GM18873 (cell line): ENCODE measurements around the gene SLC44A2.
A peak's percentile ranks its signal among the peaks of the same experiment; 100 is the strongest.
"Not testable (repeated sequence)": the region's sequence is repeated elsewhere in the genome, so short reads cannot be mapped to it uniquely, and the experiment has no call there.

Source experiments
- ATAC-seq: cut with Tn5 transposase; IDR thresholded peaks from one replicate; pipeline ENCODE4 v1.9.1; 2021; ENCODE audit warnings: mild to moderate bottlenecking, moderate library complexity, moderate number of reproducible peaks; ENCODE audit not compliant: unreplicated experiment, low FRiP score

The SLC44A2 gene

DNA sequence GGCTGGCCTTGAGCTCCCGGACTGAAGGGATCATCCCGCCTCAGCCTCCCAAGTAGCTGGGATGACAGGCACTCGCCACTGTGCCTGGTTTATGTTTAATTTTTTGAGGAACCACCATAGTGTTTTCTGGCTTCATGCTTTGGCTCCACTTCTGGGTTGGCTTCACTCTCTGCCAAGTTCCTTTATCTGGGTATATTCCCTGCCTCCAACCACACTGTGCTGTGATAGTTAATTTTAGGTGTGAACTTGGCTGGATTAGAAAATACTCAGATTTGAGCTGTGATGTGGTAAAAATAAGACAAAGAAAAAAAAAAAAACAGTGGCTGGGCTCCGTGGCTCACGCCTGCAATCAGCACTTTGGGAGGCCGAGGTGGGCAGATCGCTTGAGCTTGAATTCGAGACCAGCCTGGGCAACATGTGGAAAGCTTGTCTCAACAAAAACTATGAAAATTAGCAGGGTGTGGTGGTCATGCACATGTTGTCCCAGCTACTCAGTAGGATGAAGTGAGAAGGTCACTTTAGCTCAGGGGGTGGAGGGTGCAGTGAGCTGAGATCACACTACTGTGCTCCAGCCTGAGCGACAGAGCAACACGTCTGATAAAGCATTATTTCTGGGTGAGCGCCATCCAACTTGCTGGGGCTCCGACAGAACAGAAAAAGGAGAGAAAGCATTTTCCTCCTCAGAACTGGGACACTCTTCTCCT, 21.3 kb downstream of the SLC44A2 start:
- ATAC-seq = no peak

DNA sequence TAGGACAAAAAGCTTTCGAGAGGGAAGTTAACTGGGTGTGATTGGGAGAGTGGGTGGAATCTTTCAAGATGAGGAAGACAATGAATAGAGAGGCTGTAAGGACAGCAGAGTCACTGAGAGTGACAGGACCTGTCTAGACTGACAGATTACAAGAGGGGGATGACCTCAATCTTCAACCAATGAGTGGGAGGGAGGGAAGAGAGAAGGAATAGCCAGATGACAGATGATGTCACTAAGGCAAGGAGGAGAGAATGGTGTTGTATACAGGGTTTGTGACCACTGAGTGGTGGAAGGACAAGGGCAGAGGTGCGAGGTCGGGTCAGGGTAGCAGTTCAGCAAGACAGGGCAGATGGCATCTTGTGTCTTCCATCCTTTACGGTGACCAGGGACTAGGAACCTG, 23.0 kb downstream of the SLC44A2 start:
- no peak for ATAC-seq

DNA sequence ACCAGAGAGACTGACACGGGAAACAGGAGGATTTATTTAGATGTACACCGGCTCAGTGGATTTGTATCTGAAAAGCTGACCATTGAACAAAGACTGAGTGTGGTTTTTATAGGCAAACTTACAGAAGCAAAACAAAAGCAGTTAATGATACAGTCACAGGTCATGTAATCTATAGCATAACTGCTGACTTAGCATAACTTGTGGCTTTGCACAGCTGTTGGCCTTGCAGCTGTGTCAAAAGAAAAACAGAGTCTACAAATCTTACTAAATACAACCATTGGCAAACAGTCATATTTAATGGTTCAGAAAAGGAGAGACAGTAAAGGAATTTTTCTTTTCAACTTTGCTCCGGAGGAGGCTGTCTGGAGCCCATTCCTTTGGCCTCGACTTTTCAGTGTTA, 26.5 kb downstream of the SLC44A2 start:
- no peak for ATAC-seq

DNA sequence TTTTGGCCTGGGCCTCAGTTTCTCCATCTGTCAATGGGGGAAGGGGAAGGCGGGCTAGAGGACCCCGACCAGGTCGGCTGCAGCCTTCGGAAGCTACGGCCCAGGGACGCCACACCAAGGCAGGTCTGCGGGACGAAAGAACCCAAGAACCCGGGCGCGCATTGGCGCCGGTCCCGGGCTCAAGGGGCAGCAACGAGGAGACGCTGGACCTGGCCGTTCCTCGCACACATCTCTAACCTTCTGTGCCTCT, 28.1 kb downstream of the SLC44A2 start:
- ATAC-seq = no peak

DNA sequence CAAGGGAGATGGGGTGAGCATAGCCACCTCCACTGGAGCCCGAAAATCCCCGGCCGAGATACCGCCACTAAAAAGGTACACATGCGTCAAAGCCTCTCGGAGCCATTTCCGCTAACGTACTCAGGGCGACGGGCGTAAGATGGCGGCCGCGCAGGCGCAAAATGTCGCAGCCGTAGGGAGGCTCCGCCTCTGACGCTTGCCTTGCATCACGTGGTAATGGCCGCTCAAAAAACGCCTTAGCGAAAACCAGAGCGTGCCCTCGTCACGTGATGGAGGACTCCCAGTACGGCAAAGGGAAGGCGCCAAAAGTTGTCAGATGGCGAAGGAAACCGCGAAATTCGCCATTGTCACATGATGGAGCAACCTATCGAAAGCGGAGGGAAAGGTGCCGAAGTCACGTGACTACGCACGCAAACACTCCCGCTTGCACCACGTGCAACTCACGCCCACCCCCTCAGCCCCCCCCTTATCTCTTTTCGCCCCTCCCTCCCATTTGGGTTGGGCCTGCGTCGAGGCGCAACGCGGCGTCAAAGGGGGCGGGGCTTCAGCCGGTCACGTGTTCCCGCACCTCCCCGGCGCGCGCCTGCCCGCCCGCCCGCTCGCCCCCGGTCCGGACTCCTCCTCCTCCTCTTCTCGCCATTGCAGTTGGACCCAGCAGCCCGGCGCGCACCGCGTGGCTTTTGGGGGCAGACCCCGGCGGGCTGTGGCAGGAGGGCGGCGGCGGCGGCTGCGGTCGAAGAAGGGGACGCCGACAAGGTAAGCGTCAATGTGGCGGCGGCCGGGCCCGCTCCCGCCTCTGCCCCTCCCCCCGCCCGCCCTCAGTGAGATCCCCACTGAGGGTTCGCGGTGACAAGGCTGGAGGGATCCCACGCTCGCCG, 28.6 kb downstream of the SLC44A2 start, which contains the start of gene ILF3:
Gene ILF3, plus strand, starts transcription at position 615 of the 878 bp plus-strand sequence. CDS start 16,260 bp downstream, outside the sequence.
- peak; percentile 73 for ATAC-seq

DNA sequence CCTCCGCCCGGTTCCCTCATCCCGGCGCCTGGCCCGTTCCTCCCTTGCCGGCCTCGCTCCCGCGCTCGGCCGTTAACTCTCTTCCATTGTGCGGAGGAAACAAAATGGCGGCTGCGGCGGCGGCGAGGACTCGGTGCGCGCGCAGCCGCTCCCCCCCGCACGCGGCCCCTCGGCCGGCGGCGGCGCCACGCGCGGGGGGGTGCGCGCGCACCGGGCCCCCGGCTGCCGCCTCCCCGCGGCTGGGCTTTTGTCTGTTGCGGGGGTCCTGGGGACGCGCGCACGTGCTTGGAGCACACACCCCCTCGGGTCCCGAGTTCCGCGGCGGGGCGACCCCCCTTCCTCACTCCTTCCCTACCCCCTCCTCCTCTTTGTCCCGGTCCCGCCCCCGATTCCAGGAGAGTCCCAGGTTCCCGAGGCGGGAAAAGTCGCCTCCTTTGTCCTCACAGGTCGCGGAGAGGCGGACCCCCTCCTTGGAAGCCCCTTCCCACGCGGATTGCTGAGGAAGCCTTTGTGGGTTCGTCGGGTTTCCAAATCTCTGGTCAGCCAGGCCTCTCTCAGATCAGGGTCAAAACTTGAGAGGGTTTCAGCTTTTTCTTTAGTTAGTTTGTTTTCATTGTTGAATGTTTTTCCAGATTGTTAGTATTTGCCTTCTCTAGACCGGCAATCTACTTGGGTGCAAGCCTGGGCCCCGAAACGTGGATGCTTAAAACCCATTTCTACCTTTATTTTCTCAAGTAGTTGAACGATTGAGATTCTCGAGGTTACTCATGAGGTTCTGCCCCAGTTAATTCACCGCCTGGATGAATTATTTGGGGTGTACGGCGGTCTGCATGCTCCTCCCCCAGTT, 29.5 kb downstream of the SLC44A2 start:
- ATAC-seq = no peak

DNA sequence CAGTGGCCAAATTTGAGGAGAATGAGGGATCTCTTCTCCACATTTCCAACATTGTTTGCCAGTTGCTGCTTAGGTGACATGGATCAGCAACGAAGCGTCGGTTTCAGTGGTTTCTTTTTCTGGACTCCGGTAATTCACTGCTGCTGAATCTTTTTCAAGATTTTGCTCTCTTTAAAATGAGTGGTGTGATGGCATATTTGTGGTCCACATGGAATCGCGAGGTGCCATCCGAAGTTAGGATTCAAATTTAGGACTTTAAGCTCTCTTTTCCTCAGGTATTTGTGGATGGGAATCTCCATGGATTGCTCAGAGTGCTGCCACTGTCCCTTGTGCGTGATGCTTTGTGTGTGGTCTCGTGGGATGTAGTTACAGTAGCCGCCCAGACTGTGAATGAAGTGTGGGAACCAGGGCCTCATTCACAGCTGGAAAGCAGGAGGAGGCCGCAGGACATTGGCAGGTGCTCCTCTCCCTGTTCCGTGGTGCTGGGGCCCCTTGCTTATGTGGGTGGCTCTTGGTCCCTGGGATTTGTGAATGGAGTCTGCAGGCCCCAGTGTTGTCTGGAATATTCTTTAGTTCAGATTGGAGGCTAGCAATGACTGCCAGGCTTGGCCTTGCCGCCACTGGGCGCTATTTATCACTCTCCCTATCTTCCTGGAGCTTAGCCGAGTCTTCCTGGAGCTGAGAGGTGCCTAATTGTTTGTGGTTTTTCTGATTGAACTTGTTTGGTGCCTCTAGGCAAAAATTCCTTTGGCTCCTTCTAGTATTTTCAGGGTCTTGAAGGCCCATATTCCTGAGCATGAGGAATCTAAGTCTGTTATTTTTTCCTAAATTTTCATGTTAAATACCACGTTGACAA, 30.3 kb downstream of the SLC44A2 start:
- no peak for ATAC-seq

DNA sequence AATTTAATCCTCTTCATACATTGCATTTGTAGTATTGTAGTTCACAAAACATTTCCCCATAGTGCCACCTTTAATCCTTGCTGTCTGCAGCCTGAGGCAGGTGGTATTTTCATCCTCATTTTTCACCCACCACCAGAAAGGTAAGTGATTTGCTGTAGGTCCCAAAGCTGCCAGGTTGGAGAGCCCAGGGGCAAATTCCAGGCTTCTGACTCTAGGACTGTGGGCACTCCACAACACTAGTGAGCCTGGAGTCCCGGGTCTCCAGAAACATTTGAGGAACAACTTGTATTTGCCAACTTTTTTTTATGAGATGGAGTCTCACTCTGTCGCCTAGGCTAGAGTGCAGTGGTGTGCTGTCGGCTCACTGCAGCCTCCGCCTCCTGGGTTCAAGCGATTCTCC, 35.0 kb downstream of the SLC44A2 start:
- ATAC-seq = no peak

DNA sequence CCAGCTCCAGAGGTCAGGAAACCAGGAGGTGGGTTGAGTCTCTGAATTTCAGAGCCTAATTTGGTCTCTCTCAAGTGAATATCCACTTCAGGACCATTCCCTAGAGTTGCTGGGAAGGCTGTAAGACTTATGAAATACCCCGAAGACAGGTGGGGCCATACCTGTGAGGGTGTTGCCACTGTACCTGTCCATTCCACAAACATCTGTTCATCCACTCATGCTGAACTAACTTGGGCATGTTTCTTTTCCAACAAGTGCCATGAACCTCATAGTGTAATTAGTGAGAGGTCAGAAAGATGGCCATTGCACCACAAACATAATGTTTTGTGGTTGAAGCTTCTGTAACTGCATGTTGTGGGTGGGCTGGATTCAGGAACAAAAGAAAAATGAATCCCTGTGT, 36.6 kb downstream of the SLC44A2 start:
- no peak for ATAC-seq

DNA sequence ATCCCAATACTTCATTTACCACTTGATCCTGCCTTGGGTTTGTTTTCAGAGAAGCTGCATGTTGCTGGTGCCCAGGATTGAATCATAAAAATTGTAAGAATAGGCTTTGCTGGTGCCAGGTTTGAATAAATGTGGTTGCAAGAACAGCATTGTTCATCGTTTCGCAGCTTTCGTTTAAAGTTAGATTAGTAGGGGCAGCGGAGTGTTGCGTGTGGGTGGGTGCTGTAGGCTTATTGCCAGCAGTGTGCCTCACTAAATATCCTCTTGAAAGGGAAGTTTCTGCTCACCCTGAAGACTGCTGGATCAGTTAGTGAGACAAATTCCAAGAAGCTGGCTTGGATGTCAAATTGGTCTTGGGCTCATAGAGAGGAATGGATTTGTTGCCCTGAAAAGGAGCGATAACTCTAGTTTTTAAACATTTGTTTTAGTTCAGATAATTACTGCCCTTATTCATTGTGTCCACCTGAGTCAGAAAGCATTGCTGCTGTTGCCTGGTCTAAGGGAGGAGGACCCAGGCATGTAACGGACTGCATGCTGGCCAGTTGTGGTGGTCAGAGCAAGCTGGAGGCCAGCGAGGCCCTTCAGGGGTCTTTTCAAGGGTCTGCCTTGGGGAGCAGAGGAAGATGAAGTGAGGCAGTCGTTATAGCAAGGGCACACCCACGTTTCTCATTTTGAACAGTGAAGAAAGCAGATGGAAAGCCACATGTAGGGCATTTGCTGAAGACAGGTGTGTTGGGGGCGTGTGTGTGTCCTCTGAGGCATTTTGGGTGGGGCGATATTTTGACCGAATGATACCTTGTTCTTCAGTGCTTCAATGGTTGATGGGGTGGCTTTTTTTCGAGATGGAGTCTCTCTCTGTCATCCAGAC, 37.3 kb downstream of the SLC44A2 start:
- ATAC-seq = no peak

DNA sequence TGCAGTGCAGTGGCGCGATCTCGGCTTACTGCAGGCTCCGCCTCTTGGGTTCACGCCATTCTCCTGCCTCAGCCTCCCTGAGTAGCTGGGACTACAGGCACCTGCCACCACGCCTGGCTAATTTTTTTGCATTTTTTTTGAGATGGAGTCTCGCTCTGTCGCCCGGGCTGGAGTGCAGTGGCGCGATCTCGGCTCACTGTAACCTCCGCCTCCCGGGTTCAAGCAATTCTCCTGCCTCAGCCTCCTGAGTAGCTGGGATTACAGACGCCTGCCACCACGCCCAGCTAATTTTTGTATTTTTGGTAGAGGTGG, 37.9 kb downstream of the SLC44A2 start:
- not testable (repeated sequence) for ATAC-seq

DNA sequence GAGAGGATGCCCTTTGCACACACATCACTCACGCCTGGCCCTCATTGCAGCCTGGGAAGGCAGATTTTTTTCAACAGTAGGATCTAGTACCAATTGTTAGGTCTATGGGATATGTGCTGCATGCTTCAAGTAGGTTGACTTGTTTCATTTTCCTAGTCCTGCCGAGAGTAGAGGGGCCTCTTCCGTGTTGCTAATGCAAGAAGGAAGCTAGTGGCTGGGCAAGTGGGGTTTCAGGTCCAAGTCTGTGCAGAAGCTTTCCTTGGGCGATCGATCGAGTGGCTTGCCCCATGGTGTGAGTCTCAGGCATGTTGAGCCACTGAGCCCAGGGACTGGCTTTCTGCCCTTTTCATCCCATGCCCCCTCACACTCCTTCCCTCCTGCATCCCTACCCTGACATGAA, 42.5 kb downstream of the SLC44A2 start:
- no peak for ATAC-seq

DNA sequence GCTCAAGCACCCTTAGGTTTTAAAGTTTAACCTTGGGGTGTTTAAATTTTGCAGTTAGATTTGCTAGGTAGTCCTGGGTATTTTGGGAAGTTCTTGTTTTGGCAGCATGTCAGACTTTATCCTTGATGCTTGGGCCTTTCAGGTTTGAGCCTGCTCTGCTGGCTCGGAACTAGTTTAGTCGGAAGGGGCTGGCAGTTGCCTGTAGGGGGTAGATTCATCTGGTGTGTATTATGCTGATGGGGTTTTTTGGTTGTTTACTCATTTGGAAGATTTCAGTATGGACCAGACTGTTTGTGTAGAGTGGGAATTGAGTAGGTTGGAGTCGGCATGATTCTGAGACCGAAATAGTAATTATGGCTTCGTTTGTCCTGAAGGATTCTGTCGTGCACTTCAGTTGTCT, 43.9 kb downstream of the SLC44A2 start:
- no peak for ATAC-seq

DNA sequence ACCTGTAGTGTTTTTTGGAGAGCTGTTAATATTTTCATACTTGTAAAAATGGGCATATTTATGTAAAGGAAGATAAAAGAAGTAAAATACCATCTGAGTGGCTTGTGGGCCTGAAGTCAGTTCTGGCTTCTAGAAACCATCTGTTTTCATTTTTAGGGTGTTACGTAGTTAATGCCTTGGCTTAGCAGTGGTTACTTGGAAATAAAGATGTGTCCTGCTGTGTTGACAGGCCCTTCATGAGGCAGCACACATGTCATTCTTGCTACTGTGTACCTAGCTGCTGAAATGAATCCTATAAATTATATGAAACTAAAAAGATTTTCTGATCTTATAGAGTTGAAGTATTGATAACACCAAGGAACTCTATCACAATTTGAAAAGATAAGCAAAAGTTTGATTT, 44.8 kb downstream of the SLC44A2 start:
- no peak for ATAC-seq

DNA sequence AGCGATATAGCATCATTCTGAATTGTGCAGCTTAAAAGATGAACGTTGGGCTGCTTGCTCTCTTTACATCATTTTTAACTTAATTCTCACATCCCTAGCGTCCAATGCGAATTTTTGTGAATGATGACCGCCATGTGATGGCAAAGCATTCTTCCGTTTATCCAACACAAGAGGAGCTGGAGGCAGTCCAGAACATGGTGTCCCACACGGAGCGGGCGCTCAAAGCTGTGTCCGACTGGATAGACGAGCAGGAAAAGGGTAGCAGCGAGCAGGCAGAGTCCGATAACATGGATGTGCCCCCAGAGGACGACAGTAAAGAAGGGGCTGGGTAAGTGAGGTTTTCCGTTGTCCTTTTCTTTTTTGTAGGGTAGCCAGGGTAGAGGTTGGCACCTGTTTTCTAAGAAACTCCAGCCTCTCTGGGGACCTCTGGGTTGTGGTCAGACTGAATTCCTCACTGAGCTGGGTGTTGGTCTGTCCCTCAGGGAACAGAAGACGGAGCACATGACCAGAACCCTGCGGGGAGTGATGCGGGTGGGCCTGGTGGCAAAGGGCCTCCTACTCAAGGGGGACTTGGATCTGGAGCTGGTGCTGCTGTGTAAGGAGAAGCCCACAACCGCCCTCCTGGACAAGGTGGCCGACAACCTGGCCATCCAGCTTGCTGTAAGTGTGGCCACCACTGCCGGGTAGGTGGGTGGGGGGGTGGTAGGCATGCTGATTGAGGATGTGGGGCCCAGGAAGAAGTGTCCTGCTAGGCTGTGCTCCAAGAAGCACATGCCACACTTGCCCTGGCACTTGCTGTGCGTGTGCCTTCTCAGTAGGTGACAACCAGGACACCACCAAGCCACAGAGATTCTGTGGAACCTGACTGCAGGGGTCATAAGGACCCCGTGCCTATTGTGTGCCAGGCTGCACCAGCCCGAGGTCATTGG, 45.8 kb downstream of the SLC44A2 start:
- no peak for ATAC-seq

DNA sequence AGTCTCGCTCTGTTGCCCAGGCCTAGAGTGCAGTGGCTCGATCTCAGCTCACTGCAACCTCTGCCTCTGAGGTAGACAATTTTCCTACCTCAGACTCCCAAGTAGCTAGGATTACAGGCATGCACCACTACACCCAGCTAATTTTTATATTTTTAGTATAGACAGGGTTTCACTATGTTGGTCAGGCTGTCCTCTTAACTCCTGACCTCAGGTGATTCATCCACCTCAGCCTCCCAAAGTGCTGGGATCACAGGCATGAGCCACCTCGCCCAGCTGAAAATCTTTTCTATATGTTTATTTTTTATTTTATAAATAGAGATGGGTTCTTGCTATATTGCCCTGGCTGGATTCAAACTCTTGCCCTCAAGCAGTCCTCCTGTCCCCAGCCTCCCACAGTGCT, 46.6 kb downstream of the SLC44A2 start:
- not testable (repeated sequence) for ATAC-seq

DNA sequence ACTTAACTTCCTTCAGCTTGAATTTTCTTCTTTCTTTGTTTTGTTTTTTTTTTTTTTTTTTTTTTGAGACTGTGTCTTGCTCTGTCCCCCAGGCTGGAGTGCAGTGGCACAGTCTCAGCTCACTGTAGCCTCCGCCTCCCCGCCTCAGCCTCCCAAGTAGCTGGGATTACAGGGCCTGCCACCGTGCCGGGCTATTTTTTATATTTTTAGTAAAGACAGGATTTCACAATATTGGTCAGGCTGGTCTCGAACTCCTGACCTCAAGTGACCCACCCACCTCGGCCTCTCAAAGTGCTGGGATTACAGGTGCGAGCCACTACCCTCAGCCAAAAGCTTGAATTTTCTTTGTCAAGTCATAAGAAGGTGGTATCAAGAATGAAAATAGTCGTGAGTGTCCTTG, 49.9 kb downstream of the SLC44A2 start:
- ATAC-seq = not testable (repeated sequence)

DNA sequence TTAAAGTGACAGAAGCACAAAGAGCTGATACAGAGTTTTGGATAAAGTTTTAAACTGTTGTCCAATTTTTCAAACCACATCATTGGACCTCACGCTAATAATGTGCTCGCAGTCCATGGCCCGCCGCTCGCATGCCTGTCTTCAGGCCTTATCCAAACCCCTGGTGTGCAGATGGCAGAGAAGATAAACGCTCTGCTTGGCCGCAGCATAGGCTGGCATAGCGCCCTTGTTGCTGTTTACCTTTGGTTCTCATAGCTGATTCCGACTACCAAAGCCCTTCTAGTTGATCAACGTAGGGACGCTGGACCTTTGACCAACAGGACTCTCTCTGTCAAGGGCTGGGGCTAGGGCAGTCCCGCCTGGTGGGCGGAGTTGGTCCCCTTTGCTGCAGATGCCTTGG, 52.4 kb downstream of the SLC44A2 start:
- no peak for ATAC-seq
